CD14-positive monocyte (primary cell): Measurements from ENCODE around the gene TMPRSS12. TPM values are rescaled to one million over a fixed set of nuclear protein-coding genes. Genes with fewer than 3 reads are reported as not detected.

ENCODE experiments used
- DNase-seq, 3 donors: peaks; one replicate each; pipeline ENCODE4 v3.0.0-alpha.2; 2011 to 2022
- H2AFZ ChIP-seq: 2 replicates; pipeline ENCODE4 v1.6.0; 2012; ENCODE audit warnings: mild to moderate bottlenecking, low read depth, low read length, inconsistent platforms; ENCODE audit not compliant: insufficient read depth, poor library complexity, severe bottlenecking
- H3K27ac ChIP-seq, 2 donors: 1 replicate in 1 of 2; 2 replicates in 1 of 2; pipeline ENCODE4 v1.5.1; 2012 to 2013; ENCODE audit warnings: low read length in 2 of 2, control low read depth in 1 of 2, inconsistent platforms in 1 of 2, low read depth in 1 of 2, mild to moderate bottlenecking in 1 of 2
- H3K27me3 ChIP-seq, 2 donors: one replicate each; pipeline versions ENCODE4 v1.6.0 to v1.6.1; 2011 to 2013; ENCODE audit warnings: low read length in 2 of 2; ENCODE audit not compliant: control insufficient read depth in 2 of 2, insufficient read depth in 2 of 2
- H3K36me3 ChIP-seq, 2 donors: replicated peaks in 1 of 2; 1 replicate in 1 of 2; 2 replicates in 1 of 2; pipeline versions ENCODE4 v1.5.1 to v1.6.1; 2012 to 2013; ENCODE audit warnings: low read length in 2 of 2, control low read depth in 1 of 2, inconsistent platforms in 1 of 2, mild to moderate bottlenecking in 1 of 2; ENCODE audit not compliant: insufficient read depth in 2 of 2, control insufficient read depth in 1 of 2
- H3K4me1 ChIP-seq, 2 donors: 1 replicate in 1 of 2; 2 replicates in 1 of 2; pipeline versions ENCODE4 v1.5.1 to v1.6.1; 2012 to 2013; ENCODE audit warnings: low read length in 2 of 2, control low read depth in 1 of 2, inconsistent platforms in 1 of 2, mild to moderate bottlenecking in 1 of 2, moderate library complexity in 1 of 2; ENCODE audit not compliant: insufficient read depth in 2 of 2, control insufficient read depth in 1 of 2
- H3K4me2 ChIP-seq: replicated peaks from 2 replicates; pipeline ENCODE3; 2012; ENCODE audit warnings: low read length, moderate library complexity, mild to moderate bottlenecking; ENCODE audit not compliant: poor library complexity, severe bottlenecking; ENCODE audit errors: extremely low read depth
- H3K4me3 ChIP-seq, 3 experiments: fragments of 200-600 bp in 1 of 3; sonication (generic) in 1 of 3; replicated peaks in 1 of 3; 1 replicate in 2 of 3; 2 replicates in 1 of 3; pipeline ENCODE4 v1.5.1; 2011 to 2013; ENCODE audit warnings: low read length in 3 of 3, mild to moderate bottlenecking in 3 of 3, control low read depth in 2 of 3, low read depth in 2 of 3, inconsistent platforms in 1 of 3, moderate library complexity in 1 of 3
- H3K79me2 ChIP-seq: 2 replicates; pipeline ENCODE4 v1.6.0; 2012; ENCODE audit warnings: mild to moderate bottlenecking, control low read depth, inconsistent platforms, low read length, moderate library complexity; ENCODE audit not compliant: insufficient read depth
- H3K9ac ChIP-seq: 2 replicates; pipeline ENCODE4 v1.6.0; 2017; ENCODE audit warnings: low read length, mild to moderate bottlenecking; ENCODE audit not compliant: insufficient read depth, poor library complexity, severe bottlenecking
- H3K9me3 ChIP-seq, 2 donors: replicated peaks in 1 of 2; 1 replicate in 1 of 2; 2 replicates in 1 of 2; pipeline versions ENCODE4 v1.5.1 to v1.6.1; 2012 to 2013; ENCODE audit warnings: low read length in 2 of 2, control low read depth in 1 of 2; ENCODE audit not compliant: control insufficient read depth in 1 of 2, insufficient read depth in 1 of 2
- H4K20me1 ChIP-seq: 2 replicates; pipeline ENCODE4 v1.6.0; 2012; ENCODE audit warnings: mild to moderate bottlenecking, low read length, control low read depth, moderate library complexity; ENCODE audit not compliant: insufficient read depth
- H3K27ac Mint-ChIP-seq, 7 donors: one replicate each; pipeline ENCODE4 v1.8.0; 2020; ENCODE audit warnings: mild to moderate bottlenecking in 7 of 7, mixed read lengths in 7 of 7, moderate library complexity in 6 of 7, inconsistent platforms in 2 of 7
- H3K27me3 Mint-ChIP-seq, 3 donors: one replicate each; pipeline ENCODE4 v1.8.0; 2021 to 2022; ENCODE audit warnings: low read depth in 3 of 3, mild to moderate bottlenecking in 3 of 3, mixed read lengths in 3 of 3, moderate library complexity in 3 of 3, inconsistent platforms in 1 of 3
- H3K36me3 Mint-ChIP-seq, 2 donors: one replicate each; pipeline ENCODE4 v1.8.0; 2020; ENCODE audit warnings: mixed read lengths in 2 of 2, inconsistent platforms in 1 of 2, mild to moderate bottlenecking in 1 of 2
- H3K4me1 Mint-ChIP-seq: one replicate; pipeline ENCODE4 v1.8.0; 2020; ENCODE audit warnings: mild to moderate bottlenecking, mixed read lengths
- H3K4me3 Mint-ChIP-seq, 2 donors: one replicate each; pipeline ENCODE4 v1.8.0; 2020; ENCODE audit warnings: mild to moderate bottlenecking in 2 of 2, mixed read lengths in 2 of 2, moderate library complexity in 1 of 2
- H3K9me3 Mint-ChIP-seq, 7 donors: one replicate each; pipeline ENCODE4 v1.8.0; 2020 to 2022; ENCODE audit warnings: mixed read lengths in 7 of 7, mild to moderate bottlenecking in 6 of 7, moderate library complexity in 6 of 7, inconsistent platforms in 2 of 7
- CTCF ChIP-seq: fragments of 200-600 bp; IDR thresholded peaks from one replicate; pipeline ENCODE4 v1.8.0; 2022; ENCODE audit warnings: antibody characterized with exemption, mild to moderate bottlenecking
- WGBS: methylation state at CpG from one replicate; pipeline ENCODE4 v1.1.5; 2013; ENCODE audit warnings: missing lambda C conversion rate; ENCODE audit not compliant: insufficient coverage; 5-methylcytosine and 5-hydroxymethylcytosine counted together
- intact Hi-C, 2 donors: fragments of 100-400 bp; cut with micrococcal nuclease; formaldehyde crosslinking; loops; one replicate each; pipeline versions ENCODE4 v1.15.0 to v1.15.1; 2023
- polyA plus RNA-seq, 3 donors: library from polyadenylated mRNA; depleted of rRNA in 1 of 3; unstranded in 2 of 3; stranded (reverse) in 1 of 3; fragments of 300-500 nt in 2 of 3; fragments of >200 nt in 1 of 3; fragmentation: Illumina TruSeq in 2 of 3; gene quantifications; 1 replicate in 2 of 3; 2 replicates in 1 of 3; pipeline ENCODE4 v1.2.3, GENCODE V29; 2012 to 2021

The TMPRSS12 gene
- polyA plus RNA-seq, 3 donors: not detected

GRCh38 chr12:50922820-50923219 is 80.1 kb downstream of the TMPRSS12 start:
- no peak for DNase-seq
- Histone ChIP-seq H3K79me2 (peaks cover 34% of the 10 kb centered on the region), H2AFZ (peak overlapping the region; percentile 60), H3K4me3 (peak overlapping the region in 1 of 3 experiments; percentile 98), H3K4me2 (peak overlapping the region; percentile 99), H3K36me3 (no peaks in the 10 kb centered on the region), H3K9ac (peak overlapping the region; percentile 16), H4K20me1 (peaks cover 23% of the 10 kb centered on the region), H3K4me1 (peaks cover 26 to 42% of the 10 kb centered on the region in 2 donors), H3K9me3 (peaks cover 0 to 5% of the 10 kb centered on the region in 2 donors), H3K27me3 (no peaks in the 10 kb centered on the region), H3K27ac (peak overlapping the region in 1 of 2 donors; percentile 83)
- peaks cover 45% of the 10 kb centered on the region for H3K4me1 Mint-ChIP-seq
- no peak for TF ChIP-seq CTCF
- intact Hi-C loops: loop anchor here in 1 of 2 donors (10.0 kb wide), 1 partner anchor 1218 kb away; the partner anchor contains the start of gene FMNL3
- H3K36me3 Mint-ChIP-seq: no peaks in the 10 kb centered on the region
- H3K9me3 Mint-ChIP-seq: peaks cover 3 to 7% (median 6%) of the 10 kb centered on the region in 7 donors
- H3K27me3 Mint-ChIP-seq: peaks cover 0 to 2% (median 0%) of the 10 kb centered on the region in 3 donors
- no CpG with 5 or more reads among the region's 3 CpGs for WGBS
- H3K4me3 Mint-ChIP-seq: peak overlapping the region; percentile 25 to 65
- peak overlapping the region; percentile 81 to 98 (median 88) for H3K27ac Mint-ChIP-seq

- Mint-ChIP-seq H3K36me3 (peaks cover 0 to 2% of the 10 kb centered on the region in 2 donors), H3K4me1 (peaks cover 52% of the 10 kb centered on the region), H3K4me3 (peak overlapping the region; percentile 98 to 100), H3K9me3 (peaks cover 0 to 3% (median under 1%) of the 10 kb centered on the region in 7 donors), H3K27ac (peak overlapping the region; percentile 95 to 98 (median 96)), H3K27me3 (peaks cover 0 to 2% (median 0%) of the 10 kb centered on the region in 3 donors)
- 18% methylated on average over 7 of the region's 8 CpGs for WGBS
- Histone ChIP-seq H3K27me3 (no peaks in the 10 kb centered on the region), H3K4me3 (peak overlapping the region; percentile 59 to 98 (median 87)), H3K4me2 (peak overlapping the region; percentile 99), H3K79me2 (peaks cover 41% of the 10 kb centered on the region), H2AFZ (peak overlapping the region; percentile 62), H3K27ac (peak overlapping the region; percentile 50 to 83), H3K9ac (peak overlapping the region; percentile 70), H3K36me3 (no peaks in the 10 kb centered on the region), H3K9me3 (peaks cover 0 to under 1% of the 10 kb centered on the region in 2 donors), H3K4me1 (peaks cover 33 to 50% of the 10 kb centered on the region in 2 donors), H4K20me1 (peaks cover 30% of the 10 kb centered on the region)
- intact Hi-C loops: loop anchor here in 1 of 2 donors (10.0 kb wide), 1 partner anchor 1219 kb away; the partner anchor contains the start of gene FMNL3
- peak in 1 of 3 donors; percentile 27 for DNase-seq
- TF ChIP-seq CTCF: no peak
Observed at GRCh38 chr12:50923361-50924130, 80.8 kb downstream of the TMPRSS12 start.
